HG03159 (cell line): ENCODE data around the gene GRB10.
"Not testable (repeated sequence)": the region's sequence is repeated elsewhere in the genome, so short reads cannot be mapped to it uniquely, and the experiment has no call there.

Experiments
- ATAC-seq: cut with Tn5 transposase; IDR thresholded peaks from one replicate; pipeline ENCODE4 v1.9.1; 2021; ENCODE audit warnings: mild to moderate bottlenecking, moderate library complexity; ENCODE audit not compliant: unreplicated experiment

Gene GRB10

DNA sequence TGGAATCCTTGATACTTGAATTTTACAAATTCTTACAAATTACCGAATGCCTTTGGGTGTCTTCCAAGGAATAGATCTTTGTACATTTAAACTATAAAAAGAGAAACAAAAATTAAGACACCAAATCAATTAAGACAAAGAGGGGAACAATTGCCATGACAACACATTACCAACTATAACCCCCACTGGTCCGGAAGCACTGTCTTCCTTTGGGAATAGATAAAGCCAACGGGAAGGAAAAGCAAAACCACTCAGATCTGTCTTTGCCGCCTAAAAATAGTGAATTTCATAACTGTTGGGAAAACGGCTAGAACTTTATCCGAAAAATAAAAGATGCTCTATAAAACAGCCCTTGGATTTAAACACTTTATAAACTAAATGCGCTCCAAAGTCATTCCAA lies 37.4 kb downstream of the GRB10 start:
- no peak for ATAC-seq

DNA sequence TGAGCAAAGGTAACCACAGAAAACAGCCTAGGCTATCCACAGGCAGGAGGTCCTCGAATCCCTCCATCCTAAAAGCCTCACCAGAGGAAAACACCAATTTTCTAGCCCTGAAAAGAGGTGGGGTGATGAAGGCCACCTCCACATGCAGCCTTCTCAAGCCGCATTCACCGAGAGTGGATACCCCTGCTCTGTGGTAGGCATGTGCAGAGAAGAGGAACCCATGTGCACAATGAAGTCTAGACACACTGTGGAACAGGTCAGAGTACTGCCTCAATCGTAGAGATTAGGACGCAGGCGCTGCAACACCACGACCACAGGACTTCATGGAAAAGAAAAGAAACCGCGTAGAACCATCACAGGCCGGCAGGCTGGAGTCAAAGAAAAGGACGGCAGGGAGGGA lies 38.8 kb downstream of the GRB10 start:
- ATAC-seq = no peak

DNA sequence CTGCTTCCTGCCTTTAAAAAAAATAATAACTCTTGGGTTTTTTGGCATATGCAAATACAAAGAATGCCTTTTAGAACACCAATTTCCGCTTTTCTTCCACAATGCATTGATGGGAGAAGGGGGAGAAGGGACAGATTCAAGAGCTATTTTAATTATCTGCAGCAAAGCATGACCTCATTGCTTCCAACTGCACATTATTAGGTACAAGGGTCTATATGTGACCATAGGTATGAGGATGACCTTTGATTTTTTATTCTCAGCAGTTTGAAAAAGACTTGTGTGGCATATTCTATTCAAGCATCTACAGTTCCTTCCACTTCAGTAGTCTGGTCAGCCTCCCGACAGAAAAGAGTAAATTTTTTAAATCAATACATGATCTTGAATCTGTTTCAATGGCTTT lies 39.7 kb downstream of the GRB10 start:
- ATAC-seq = no peak

GRCh38 chr7:50742401-50742800 lies 40.3 kb downstream of the GRB10 start:
- no peak for ATAC-seq

DNA sequence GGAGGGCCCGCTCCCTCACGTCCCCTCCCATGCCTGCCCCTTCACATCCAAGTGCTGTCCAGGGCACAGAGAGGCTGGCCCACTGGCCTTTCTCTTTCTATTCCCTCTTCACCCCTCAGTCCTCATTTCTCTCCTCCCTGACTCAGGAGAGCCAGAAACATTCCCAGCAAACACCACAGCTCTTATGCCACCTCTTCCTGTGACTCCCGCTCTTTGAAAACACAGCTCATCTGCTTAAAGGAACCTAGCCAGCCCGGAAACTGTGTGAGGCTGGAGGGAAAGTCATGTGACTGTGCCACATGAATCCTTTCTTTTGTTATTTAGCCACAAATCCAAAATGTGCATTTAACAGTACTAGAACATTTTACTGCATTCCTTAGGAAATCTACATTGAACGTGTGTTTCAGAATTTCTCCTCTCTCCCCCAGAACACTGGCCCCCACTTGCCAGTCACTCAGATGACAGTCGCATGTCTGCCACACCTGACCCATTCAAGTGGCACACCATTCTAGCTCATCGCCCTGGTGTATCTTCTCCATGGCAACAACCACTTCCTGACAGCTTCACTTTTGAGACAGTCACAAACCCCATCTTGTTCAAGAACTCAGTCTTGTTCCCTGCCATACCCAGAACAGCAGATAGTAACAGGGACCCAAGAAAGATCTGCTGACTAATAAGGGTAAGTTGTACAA lies 42.8 kb downstream of the GRB10 start:
- ATAC-seq = peak; percentile 76

GRCh38 chr7:50738932-50739331 lies 43.8 kb downstream of the GRB10 start:
- ATAC-seq = no peak

DNA sequence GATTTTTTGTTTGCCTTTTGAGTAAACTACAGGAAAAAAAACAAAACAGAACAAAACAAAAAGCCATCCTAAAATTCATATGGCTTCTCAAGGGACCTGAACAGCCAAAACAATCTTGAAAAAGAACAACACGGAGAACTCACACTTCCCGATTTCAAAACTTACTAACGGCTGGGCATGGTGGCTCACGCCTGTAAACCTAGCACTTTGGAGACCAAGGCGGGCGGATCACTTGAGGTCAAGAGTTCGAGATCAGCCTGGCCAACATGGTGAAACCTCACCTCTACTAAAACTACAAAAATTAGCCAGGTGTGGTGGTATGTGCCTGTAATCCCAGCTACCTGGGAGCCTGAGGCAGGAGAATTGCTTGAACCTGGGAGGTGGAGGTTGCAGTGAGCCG lies 46.9 kb downstream of the GRB10 start:
- ATAC-seq = not testable (repeated sequence)

GRCh38 chr7:50735333-50735732 lies 47.4 kb downstream of the GRB10 start:
- no peak for ATAC-seq

GRCh38 chr7:50734246-50734645 lies 48.5 kb downstream of the GRB10 start:
- no peak for ATAC-seq

DNA sequence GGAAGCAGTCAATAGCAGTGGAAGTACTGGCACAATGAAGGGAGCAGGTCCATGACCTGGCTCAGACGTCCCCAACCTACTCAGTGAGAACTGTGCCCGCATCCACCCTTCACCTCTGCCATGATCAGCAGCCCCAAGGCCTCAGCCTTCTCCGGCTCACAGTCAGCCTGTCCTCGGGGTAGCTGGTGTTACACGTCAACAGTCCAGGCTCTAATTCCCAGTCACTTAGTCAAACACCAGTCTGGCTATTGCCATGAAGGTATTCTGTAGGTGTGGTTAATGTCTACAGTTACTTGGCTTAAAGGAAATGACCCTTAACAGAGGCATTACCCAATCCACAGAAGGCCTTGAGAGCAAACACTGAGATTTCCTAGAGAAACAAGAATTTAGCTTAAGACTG lies 49.1 kb downstream of the GRB10 start:
- no peak for ATAC-seq

- no peak for ATAC-seq
Measured at GRCh38 chr7:50731703-50732582, 50.8 kb downstream of the GRB10 start.

DNA sequence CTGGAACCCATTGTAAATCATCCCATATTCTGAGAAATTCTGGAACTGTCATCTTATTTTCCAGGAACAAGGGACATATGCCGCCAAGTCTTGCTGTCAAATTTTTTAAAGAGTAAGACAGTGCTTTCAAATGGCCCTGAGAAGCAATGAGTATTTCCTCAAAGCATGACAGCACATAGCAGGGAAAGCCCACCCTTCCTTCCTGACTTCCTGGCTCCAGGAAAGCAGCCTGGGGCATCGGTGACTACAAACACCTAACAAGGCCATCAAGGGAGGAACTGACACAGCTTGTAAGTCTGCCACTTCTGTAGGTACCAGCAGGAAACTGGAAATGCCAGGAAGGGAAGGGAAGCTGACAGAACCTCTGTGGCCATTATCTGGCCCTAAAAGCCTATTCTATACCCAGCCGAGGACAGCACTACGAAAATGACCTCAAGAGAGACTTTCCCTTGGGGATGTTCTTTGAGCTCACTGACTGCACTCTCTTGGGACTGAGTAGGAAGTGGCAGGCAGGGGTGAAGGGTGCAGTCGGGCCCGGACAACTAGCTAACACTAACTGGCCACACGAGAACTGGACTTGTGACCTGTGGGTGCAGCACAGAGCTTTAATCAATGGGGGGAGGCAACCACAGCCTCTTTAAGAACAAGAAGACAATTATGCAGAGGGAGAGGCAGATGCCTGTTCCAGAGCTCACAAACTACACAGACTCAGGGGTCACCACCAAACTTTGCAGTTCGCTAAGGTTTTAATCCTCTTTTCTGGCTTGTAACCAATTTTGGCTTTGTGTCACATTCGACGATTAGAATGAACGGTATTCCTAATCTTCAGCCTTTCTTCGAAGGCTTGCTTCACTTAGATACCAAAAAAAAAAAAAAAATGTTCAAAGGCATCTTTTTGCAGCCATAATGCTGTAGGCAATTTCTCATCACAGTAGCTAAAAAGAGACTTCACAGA lies 52.0 kb downstream of the GRB10 start:
- no peak for ATAC-seq

GRCh38 chr7:50729962-50730361 lies 52.7 kb downstream of the GRB10 start:
- ATAC-seq = no peak

- ATAC-seq = no peak
Measured at GRCh38 chr7:50728184-50728583, 54.5 kb downstream of the GRB10 start.

GRCh38 chr7:50727711-50728110 lies 55.0 kb downstream of the GRB10 start:
- ATAC-seq = no peak

- ATAC-seq = no peak
Measured at GRCh38 chr7:50727072-50727471, 55.6 kb downstream of the GRB10 start.

GRCh38 chr7:50725774-50726173 lies 56.9 kb downstream of the GRB10 start:
- no peak for ATAC-seq

DNA sequence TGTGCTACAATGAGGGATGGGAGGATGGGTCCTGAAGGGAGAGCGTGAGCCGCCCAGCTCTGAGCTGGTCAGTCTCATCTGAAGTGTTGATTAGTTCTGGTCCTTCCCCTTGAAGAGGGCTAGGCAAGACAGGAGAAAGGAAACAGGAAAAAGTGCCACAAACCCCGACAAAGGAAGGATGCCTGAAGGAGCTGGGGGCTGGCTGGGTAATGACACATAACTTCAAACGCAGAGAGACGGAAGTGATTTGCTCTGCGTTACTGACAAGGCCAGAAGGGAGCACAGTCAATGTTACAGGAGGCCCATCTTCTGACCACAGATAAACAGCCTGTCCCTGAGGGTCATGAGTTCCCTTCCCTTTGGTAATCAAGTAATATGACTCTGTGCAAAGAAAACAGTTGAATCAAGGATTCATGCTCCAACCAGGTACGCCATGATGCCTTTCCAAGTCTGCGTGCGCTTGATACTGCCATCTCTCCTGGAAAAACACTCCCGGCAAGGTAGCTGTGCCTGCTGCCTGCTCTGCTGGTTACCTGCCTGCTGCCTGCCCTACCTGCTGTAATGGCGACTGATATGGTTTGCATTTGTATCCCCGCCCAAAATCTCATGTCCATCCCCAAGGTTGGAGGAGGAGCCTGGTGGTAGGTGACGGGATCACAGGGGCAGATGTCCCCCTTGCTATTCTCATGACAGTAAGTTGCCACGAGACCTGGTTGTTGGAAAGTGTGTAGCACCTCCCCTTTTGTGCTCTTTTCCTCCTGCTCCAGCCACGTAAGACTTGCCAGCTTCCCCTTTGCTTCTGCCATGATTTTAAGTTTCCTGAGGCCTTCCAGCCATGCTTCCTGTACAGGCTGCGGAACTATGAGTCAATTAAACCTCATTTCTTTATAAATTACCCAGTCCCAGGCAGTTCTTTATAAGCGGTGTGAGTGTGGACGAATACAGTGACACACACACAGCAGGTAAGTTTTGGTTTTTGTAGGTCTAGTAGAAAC lies 57.9 kb downstream of the GRB10 start:
- no peak for ATAC-seq

DNA sequence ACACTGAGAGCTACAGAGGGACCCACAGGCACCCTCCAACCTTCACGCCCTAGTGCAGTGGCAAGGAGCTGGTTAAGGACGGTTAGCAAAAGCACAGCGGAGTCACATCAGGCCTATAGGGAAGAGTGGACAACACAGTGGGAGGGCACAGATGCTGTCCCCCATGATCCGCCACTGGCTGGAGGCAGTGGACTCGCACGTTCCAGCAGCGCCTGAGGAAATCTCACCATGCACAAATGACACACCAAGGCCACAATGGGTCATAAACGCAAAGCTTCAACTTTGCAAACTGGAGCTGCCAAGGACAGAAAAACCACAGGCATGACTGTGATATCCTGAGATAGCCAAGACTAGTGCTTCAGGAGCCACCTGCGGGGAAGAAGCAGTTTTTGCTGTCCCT lies 58.8 kb downstream of the GRB10 start:
- no peak for ATAC-seq

GRCh38 chr7:50723173-50723572 lies 59.5 kb downstream of the GRB10 start:
- no peak for ATAC-seq
